Right lobe of liver (tissue), 6 donors: Measurements from ENCODE around the gene ATP6V0A1. TPM values are rescaled to one million over a fixed set of nuclear protein-coding genes. Genes with fewer than 3 reads are reported as not detected.
A peak's percentile ranks its signal among the peaks of the same experiment; 100 is the strongest.

ENCODE experiments used
- ATAC-seq, 4 donors: fragments of 200-7000 bp; cut with Tn5 transposase; one replicate each; pipeline ENCODE4 v1.9.1; 2020; ENCODE audit warnings: mild to moderate bottlenecking in 4 of 4, moderate library complexity in 4 of 4
- DNase-seq, 3 donors: peaks; one replicate each; pipeline ENCODE4 v3.0.0-alpha.2; 2020
- H3K27ac ChIP-seq, 3 donors: fragments of 200-600 bp; one replicate each; pipeline ENCODE4 v1.8.0; 2022
- H3K27me3 ChIP-seq, 2 donors: fragments of 200-600 bp; one replicate each; pipeline ENCODE4 v1.8.0; 2022
- H3K36me3 ChIP-seq, 4 donors: fragments of 200-600 bp; sonication (generic) in 1 of 4; one replicate each; pipeline versions ENCODE4 v1.5.1 to v1.8.0; 2017 to 2022; ENCODE audit warnings: control low read depth in 1 of 4
- H3K4me1 ChIP-seq, 4 donors: fragments of 200-600 bp; sonication (generic) in 1 of 4; one replicate each; pipeline versions ENCODE4 v1.5.1 to v1.8.0; 2017 to 2022; ENCODE audit warnings: control low read depth in 1 of 4
- H3K4me3 ChIP-seq, 3 donors: fragments of 200-600 bp; one replicate each; pipeline ENCODE4 v1.8.0; 2022
- H3K9me3 ChIP-seq, 4 donors: fragments of 200-600 bp; sonication (generic) in 1 of 4; one replicate each; pipeline versions ENCODE4 v1.5.1 to v1.8.0; 2017 to 2022; ENCODE audit warnings: control low read depth in 1 of 4
- CTCF ChIP-seq, 4 donors: fragments of 200-600 bp in 3 of 4; fragments of 450-650 bp in 1 of 4; IDR thresholded peaks; one replicate each; pipeline versions ENCODE4 v1.5.1 to v1.8.0; 2016 to 2022; ENCODE audit warnings: antibody characterized with exemption in 4 of 4, mild to moderate bottlenecking in 2 of 4
- POLR2A ChIP-seq: fragments of 450-650 bp; IDR thresholded peaks from one replicate; pipeline ENCODE4 v1.6.1; 2017; ENCODE audit warnings: antibody characterized with exemption, mild to moderate bottlenecking
- WGBS: methylation state at CpG from one replicate; pipeline ENCODE4 v1.1.6; 2018; ENCODE audit warnings: low coverage, low lambda C conversion rate; ENCODE audit not compliant: insufficient coverage; ENCODE audit errors: missing lambda C conversion rate; 5-methylcytosine and 5-hydroxymethylcytosine counted together
- intact Hi-C, 2 donors: fragments of 100-400 bp; cut with DNase I; formaldehyde crosslinking; loops; one replicate each; pipeline versions ENCODE4 v1.11.2 to v1.14.1; 2022
- total RNA-seq, 6 experiments: library from RNA; depleted of rRNA in 2 of 6; stranded (reverse); fragments of >200 nt in 2 of 6; fragmentation: NEBNext Ultra II Directional in 3 of 6; extraction: Animal tissue kit (Norgen Biotek cat#: 25700) in 3 of 6; gene quantifications; one replicate each; pipeline versions ENCODE4 v1.1.0 to v1.2.4, GENCODE V29; 2016 to 2023
- donor health status: DM: no; HTN: yes; CAD: no.
- donor health status: DM: no; HTN: no; CAD: no.
- donor health status: DM: no; HTN: no; CAD: no.
- donor health status: DM: no; HTN: yes; CAD: no.
- donor health status: DM: no; HTN: yes; CAD: no.

Gene ATP6V0A1
- total RNA-seq, 6 experiments from 2014 or later = 36.4 to 66.0 (median 49.4) TPM

- H3K27ac ChIP-seq = peak overlapping the region; percentile 89 to 93 (median 92)
- WGBS = 43% methylated on average over 9 of the region's 12 CpGs
- intact Hi-C loops = loop anchor here (5.0 to 10.0 kb wide), 2 partner anchors 103 to 195 kb away; no protein-coding TSS in a partner anchor
- H3K4me1 ChIP-seq = peaks cover 0 to 47% (median 15%) of the 10 kb centered on the region in 4 donors
- H3K27me3 ChIP-seq = no peaks in the 10 kb centered on the region
- H3K4me3 ChIP-seq = no peak overlapping the region
- H3K9me3 ChIP-seq = no peaks in the 10 kb centered on the region
- peak; percentile 56 to 72 (median 65) for ATAC-seq
- peaks cover 0 to 1% (median under 1%) of the 10 kb centered on the region in 4 donors for H3K36me3 ChIP-seq
- TF ChIP-seq CTCF (IDR thresholded peaks at IDR 0.05) (no peak), POLR2A (peak; percentile 16)
- peak; percentile 87 to 90 (median 89) for DNase-seq
These were observed 61.1 kb downstream of the ATP6V0A1 start for GRCh38 chr17:42519546-42520491.

- H3K4me1 ChIP-seq = peaks cover 0 to 51% (median 17%) of the 10 kb centered on the region in 4 donors
- no peaks in the 10 kb centered on the region for H3K36me3 ChIP-seq
- H3K9me3 ChIP-seq = no peaks in the 10 kb centered on the region
- no peaks in the 10 kb centered on the region for H3K27me3 ChIP-seq
- TF ChIP-seq POLR2A = no peak
- TF ChIP-seq CTCF (IDR thresholded peaks at IDR 0.05) = peak in 2 of 4 donors; percentile 16 to 17
- no peak for ATAC-seq
- H3K4me3 ChIP-seq = no peak overlapping the region
- intact Hi-C loops = no loop called here
- no peak for DNase-seq
- H3K27ac ChIP-seq = peak overlapping the region; percentile 77 to 92 (median 89)
- 43% methylated on average over 4 of the region's 9 CpGs for WGBS
These were observed 61.9 kb downstream of the ATP6V0A1 start for GRCh38 chr17:42520540-42520951.

DNA sequence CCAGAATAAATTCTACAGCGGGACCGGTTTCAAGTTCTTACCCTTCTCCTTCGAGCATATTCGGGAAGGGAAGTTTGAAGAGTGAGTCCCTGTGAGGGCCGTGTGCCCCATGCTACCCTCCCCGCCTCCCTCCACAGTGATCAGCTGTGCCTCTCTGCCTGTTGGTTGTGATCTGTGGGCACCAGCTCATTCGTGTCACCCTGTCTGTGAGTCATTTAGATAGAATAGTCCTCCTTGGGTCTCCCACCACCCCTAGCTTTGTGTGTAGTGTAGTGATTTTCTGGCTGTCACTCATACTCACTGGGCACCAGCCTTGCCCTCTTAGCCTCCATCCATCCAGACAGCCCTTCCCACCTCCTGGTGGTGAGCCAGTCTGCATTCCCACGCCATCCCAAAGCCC lies 62.4 kb downstream of the ATP6V0A1 start:
- Histone ChIP-seq H3K9me3 (no peaks in the 10 kb centered on the region), H3K4me3 (no peak overlapping the region), H3K27me3 (no peaks in the 10 kb centered on the region), H3K36me3 (no peaks in the 10 kb centered on the region), H3K27ac (peak overlapping the region; percentile 77 to 92 (median 89)), H3K4me1 (peaks cover 0 to 51% (median 17%) of the 10 kb centered on the region in 4 donors)
- DNase-seq = no peak
- 60% methylated on average over 4 of the region's 8 CpGs for WGBS
- TF ChIP-seq CTCF (IDR thresholded peaks at IDR 0.05) = no peak
- ATAC-seq = no peak
- intact Hi-C loops = no loop called here

GRCh38 chr17:42521666-42522262 lies 63.1 kb downstream of the ATP6V0A1 start:
- peak overlapping the region; percentile 77 to 92 (median 89) for H3K27ac ChIP-seq
- TF ChIP-seq POLR2A = no peak
- TF ChIP-seq CTCF (IDR thresholded peaks at IDR 0.05) = no peak
- no peaks in the 10 kb centered on the region for H3K27me3 ChIP-seq
- H3K9me3 ChIP-seq = no peaks in the 10 kb centered on the region
- no peaks in the 10 kb centered on the region for H3K36me3 ChIP-seq
- H3K4me3 ChIP-seq = no peak overlapping the region
- ATAC-seq = no peak
- DNase-seq = no peak
- peaks cover 0 to 58% (median 17%) of the 10 kb centered on the region in 4 donors for H3K4me1 ChIP-seq
- intact Hi-C loops = no loop called here
- WGBS = 65% methylated on average over 4 of the region's 11 CpGs
